ENCODE measurements around the gene PMM1. TPM values are rescaled to one million over a fixed set of nuclear protein-coding genes. Genes with fewer than 3 reads are reported as not detected.

The PMM1 gene
- total RNA-seq, 2 experiments from 2014 or later = 17.0 to 40.5 TPM

DNA sequence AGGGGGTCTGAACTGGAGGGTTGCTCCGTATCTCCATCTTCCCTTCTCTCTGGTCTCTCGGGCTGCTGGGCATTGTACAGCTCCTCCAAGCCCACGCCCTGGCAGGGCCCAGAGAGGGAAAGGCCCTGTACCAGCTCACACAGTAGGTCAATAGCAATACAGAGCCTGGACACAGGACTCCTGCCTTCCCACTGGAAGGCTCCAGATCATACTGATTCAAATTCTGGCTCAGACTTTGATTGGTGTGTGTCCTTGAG lies 22.2 kb downstream of the PMM1 start:
- ChIA-PET CTCF (ENCODE audit: unreplicated experiment) (no interaction called here), POLR2A (no interaction called here)
- BruUV-seq (replicated peaks) = no TSS peak
- H3K4me3 ChIP-seq (ENCODE audit: low read depth, low read length, poor library complexity, severe bottlenecking) = no peak overlapping the region
- H2AFZ ChIP-seq (ENCODE audit: low read length) = no peak overlapping the region
- intact Hi-C loops (cut with micrococcal nuclease; ENCODE audit: unreplicated experiment) = no loop called here
- H3K36me3 ChIP-seq (ENCODE audit: insufficient read depth, low read length) = no peaks in the 10 kb centered on the region
- no peaks in the 10 kb centered on the region for H4K20me1 ChIP-seq (ENCODE audit: insufficient read depth, low read length)
- H3K4me1 ChIP-seq (ENCODE audit: insufficient read depth, low read length, poor library complexity, severe bottlenecking) = no peaks in the 10 kb centered on the region
- no peaks in the 10 kb centered on the region for H3K79me2 ChIP-seq (ENCODE audit: insufficient read depth, low read depth, low read length)
- H3K9me2 ChIP-seq (ENCODE audit: insufficient read depth, low read length) = no peaks in the 10 kb centered on the region
- H3K4me2 ChIP-seq (ENCODE audit: low read length) = no peak overlapping the region
- TF ChIP-seq, protein P1, sequence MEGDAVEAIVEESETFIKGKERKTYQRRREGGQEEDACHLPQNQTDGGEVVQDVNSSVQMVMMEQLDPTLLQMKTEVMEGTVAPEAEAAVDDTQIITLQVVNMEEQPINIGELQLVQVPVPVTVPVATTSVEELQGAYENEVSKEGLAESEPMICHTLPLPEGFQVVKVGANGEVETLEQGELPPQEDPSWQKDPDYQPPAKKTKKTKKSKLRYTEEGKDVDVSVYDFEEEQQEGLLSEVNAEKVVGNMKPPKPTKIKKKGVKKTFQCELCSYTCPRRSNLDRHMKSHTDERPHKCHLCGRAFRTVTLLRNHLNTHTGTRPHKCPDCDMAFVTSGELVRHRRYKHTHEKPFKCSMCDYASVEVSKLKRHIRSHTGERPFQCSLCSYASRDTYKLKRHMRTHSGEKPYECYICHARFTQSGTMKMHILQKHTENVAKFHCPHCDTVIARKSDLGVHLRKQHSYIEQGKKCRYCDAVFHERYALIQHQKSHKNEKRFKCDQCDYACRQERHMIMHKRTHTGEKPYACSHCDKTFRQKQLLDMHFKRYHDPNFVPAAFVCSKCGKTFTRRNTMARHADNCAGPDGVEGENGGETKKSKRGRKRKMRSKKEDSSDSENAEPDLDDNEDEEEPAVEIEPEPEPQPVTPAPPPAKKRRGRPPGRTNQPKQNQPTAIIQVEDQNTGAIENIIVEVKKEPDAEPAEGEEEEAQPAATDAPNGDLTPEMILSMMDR (conservative IDR thresholded peaks at IDR 0.05; ENCODE audit: low read length) = no peak
- no peak for TF ChIP-seq EZH2phosphoT487 (IDR thresholded peaks at IDR 0.05; ENCODE audit: borderline replicate concordance, low read depth, low read length)
- no peaks in the 10 kb centered on the region for H3K9me3 ChIP-seq (ENCODE audit: low read length)
- no peak for DNase-seq (ENCODE audit: low spot score)
- H3K27ac ChIP-seq (ENCODE audit: low read depth, low read length, poor library complexity, severe bottlenecking) = no peak overlapping the region

DNA sequence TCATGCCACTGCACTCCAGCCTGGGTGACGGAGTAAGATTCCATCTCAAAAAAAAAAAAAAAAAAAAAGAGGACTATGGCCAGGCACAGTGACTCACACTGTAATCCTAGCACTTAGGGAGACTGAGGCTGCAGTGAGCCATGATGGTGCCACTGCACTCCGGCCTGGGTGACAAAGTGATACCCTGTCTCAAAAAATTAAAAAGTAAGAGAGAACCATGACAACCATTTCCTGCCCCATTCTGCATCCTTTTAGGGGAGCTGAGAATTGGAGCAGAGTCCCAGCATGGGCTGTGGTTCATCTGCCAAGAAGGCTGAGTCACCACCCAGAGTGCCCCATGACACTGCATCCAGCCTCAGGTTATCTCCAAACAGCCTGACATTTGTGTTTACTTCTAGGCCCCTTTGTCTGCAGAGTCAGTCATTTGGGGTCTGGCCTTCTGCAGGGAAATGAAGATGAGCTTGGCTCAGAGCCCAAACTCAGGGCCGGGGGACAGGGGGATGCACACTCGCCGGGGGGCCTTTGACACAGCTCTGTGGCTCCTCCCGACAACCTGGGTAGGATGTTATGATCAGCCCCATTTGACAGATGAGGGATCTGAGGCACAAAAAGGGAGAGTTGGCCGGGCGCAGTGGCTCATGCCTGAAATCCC lies 24.1 kb downstream of the PMM1 start:
- no peak overlapping the region for H3K27ac ChIP-seq (ENCODE audit: low read depth, low read length, poor library complexity, severe bottlenecking)
- H3K9me2 ChIP-seq (ENCODE audit: insufficient read depth, low read length) = no peaks in the 10 kb centered on the region
- no peak overlapping the region for H3K4me2 ChIP-seq (ENCODE audit: low read length)
- H4K20me1 ChIP-seq (ENCODE audit: insufficient read depth, low read length) = no peaks in the 10 kb centered on the region
- CTCF ChIA-PET (ENCODE audit: unreplicated experiment) = no interaction called here
- no peaks in the 10 kb centered on the region for H3K36me3 ChIP-seq (ENCODE audit: insufficient read depth, low read length)
- no peak for DNase-seq (ENCODE audit: low spot score)
- H2AFZ ChIP-seq (ENCODE audit: low read length) = no peak overlapping the region
- H3K9me3 ChIP-seq (ENCODE audit: low read length) = no peaks in the 10 kb centered on the region
- no TSS peak for BruUV-seq (replicated peaks)
- no peaks in the 10 kb centered on the region for H3K4me1 ChIP-seq (ENCODE audit: insufficient read depth, low read length, poor library complexity, severe bottlenecking)
- TF ChIP-seq, protein P1 (conservative IDR thresholded peaks at IDR 0.05; ENCODE audit: low read length) = no peak
- TF ChIP-seq EZH2phosphoT487 (IDR thresholded peaks at IDR 0.05; ENCODE audit: borderline replicate concordance, low read depth, low read length) = no peak
- no peaks in the 10 kb centered on the region for H3K79me2 ChIP-seq (ENCODE audit: insufficient read depth, low read depth, low read length)
- intact Hi-C loops (cut with micrococcal nuclease; ENCODE audit: unreplicated experiment) = no loop called here
- H3K4me3 ChIP-seq (ENCODE audit: low read depth, low read length, poor library complexity, severe bottlenecking) = no peak overlapping the region
- POLR2A ChIA-PET = no interaction called here

DNA sequence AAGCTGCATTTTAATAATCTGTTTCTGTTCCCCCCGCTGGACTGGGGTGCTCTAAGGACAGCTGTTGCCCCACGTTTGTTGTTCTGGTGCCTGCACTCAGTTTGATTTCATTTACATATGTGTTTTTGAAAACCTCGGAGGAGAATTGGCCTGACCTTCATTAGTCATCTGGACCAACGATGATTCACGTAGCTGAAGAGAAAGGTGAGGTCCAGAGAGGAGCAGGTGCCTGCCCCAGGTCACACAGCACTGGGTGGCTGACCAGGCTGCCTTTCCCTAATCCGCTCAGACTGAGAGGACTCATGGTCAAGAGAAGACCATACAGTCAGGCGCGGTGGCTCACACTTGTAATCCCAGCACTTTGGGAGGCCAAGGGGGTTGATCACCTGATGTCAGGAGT lies 25.1 kb downstream of the PMM1 start:
- ChIA-PET POLR2A (interaction anchor here (0.6 kb wide), 1 partner anchor 23 kb away, joined by 4 read pairs; no protein-coding TSS in a partner anchor), CTCF (ENCODE audit: unreplicated experiment) (no interaction called here)
- H3K9me2 ChIP-seq (ENCODE audit: insufficient read depth, low read length) = no peaks in the 10 kb centered on the region
- H3K36me3 ChIP-seq (ENCODE audit: insufficient read depth, low read length) = no peaks in the 10 kb centered on the region
- no peak overlapping the region for H3K4me3 ChIP-seq (ENCODE audit: low read depth, low read length, poor library complexity, severe bottlenecking)
- no peak for TF ChIP-seq EZH2phosphoT487 (IDR thresholded peaks at IDR 0.05; ENCODE audit: borderline replicate concordance, low read depth, low read length)
- TF ChIP-seq, protein P1 (conservative IDR thresholded peaks at IDR 0.05; ENCODE audit: low read length) = no peak
- H3K27ac ChIP-seq (ENCODE audit: low read depth, low read length, poor library complexity, severe bottlenecking) = no peak overlapping the region
- no peak overlapping the region for H3K4me2 ChIP-seq (ENCODE audit: low read length)
- no peaks in the 10 kb centered on the region for H3K4me1 ChIP-seq (ENCODE audit: insufficient read depth, low read length, poor library complexity, severe bottlenecking)
- no peaks in the 10 kb centered on the region for H3K79me2 ChIP-seq (ENCODE audit: insufficient read depth, low read depth, low read length)
- H2AFZ ChIP-seq (ENCODE audit: low read length) = no peak overlapping the region
- no peak for DNase-seq (ENCODE audit: low spot score)
- H4K20me1 ChIP-seq (ENCODE audit: insufficient read depth, low read length) = no peaks in the 10 kb centered on the region
- no peaks in the 10 kb centered on the region for H3K9me3 ChIP-seq (ENCODE audit: low read length)
- intact Hi-C loops (cut with micrococcal nuclease; ENCODE audit: unreplicated experiment) = no loop called here
- BruUV-seq (replicated peaks) = no TSS peak

All from OCI-LY7 (cell line).